GM23248 (cell line): ENCODE measurements around the gene YIF1B.

Source experiments
- EZH2 ChIP-seq: fragments of 200-600 bp; sonication (generic); IDR thresholded peaks from 2 replicates; pipeline ENCODE4 v1.6.1; 2018; ENCODE audit warnings: antibody characterized with exemption, mild to moderate bottlenecking; ENCODE audit not compliant: insufficient read depth, poor library complexity, severe bottlenecking
- EZH2phosphoT487 ChIP-seq: fragments of 200-600 bp; sonication (generic); IDR thresholded peaks from 2 replicates; pipeline ENCODE4 v1.6.1; 2018; ENCODE audit warnings: antibody characterized with exemption, moderate library complexity, mild to moderate bottlenecking, low read depth; ENCODE audit not compliant: insufficient read depth

DNA sequence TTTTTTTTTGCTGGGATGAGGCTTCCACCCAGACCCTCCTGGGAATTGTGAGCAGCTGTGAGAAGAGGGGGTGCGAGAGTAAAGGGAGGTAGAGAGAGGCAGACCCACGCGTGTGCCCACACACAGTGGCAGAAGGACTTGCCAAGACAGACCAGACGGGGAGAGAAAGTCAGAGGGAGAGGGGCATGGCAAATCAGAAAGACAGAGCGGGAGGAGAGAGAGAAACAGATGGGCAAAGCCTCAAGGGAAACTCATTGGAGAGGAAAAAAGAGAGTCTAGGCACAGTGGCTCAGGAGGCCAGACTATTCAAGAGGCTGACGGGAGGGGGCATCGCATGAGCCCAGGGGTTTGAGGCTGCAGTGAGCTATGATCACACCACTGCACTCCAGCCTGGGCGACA, 36.9 kb upstream of the YIF1B start:
- TF ChIP-seq EZH2, result no peak
- TF ChIP-seq EZH2phosphoT487, result no peak
